ENCODE measurements around the gene CHST2.
"Not testable (repeated sequence)": the region's sequence is repeated elsewhere in the genome, so short reads cannot be mapped to it uniquely, and the experiment has no call there.

The CHST2 gene, protein sequence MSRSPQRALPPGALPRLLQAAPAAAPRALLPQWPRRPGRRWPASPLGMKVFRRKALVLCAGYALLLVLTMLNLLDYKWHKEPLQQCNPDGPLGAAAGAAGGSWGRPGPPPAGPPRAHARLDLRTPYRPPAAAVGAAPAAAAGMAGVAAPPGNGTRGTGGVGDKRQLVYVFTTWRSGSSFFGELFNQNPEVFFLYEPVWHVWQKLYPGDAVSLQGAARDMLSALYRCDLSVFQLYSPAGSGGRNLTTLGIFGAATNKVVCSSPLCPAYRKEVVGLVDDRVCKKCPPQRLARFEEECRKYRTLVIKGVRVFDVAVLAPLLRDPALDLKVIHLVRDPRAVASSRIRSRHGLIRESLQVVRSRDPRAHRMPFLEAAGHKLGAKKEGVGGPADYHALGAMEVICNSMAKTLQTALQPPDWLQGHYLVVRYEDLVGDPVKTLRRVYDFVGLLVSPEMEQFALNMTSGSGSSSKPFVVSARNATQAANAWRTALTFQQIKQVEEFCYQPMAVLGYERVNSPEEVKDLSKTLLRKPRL

DNA sequence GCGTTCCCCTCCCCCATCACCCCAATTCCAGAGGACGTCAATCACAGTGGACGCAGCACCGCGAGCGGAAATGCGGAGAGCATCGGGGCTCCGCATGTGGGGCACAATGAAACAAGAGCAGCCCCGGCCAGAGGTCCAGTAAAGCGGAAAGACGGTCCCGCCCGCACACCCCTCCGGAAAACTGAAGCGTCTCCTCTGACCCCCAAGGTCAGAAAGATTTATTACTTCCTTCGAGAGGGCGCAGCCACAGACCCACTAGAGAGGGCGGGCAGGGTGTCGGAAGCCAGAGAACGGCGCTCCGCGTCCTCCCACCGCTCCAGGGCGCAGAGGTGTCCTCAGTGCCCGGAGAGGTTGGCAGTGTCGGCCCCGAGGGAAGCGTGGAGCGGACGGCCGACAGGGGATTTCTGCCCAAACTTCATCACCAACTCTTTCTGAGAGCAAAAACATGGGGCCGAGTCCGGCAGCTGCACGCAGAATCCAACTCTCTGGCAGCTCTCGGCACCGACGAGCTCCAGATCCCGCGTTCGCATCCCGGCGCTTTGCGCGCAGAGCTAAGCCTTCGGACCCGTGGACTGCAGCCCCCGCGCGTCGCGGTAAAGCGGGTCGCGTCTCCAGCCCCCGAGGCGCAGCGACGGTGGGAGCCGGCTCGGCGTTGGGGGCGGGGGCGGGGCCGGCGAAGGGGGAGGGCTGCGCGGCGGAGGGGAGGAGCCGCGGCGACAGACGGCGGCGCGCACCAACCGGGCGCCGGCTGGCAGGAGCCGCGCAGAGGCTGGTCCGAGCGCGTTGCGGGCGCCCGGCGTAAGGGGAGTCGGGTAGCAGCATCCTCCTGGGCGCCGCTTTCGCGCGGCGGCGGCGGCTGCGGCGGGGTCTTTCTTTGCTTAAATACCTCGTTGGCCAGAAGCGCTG, at the start of gene CHST2:
Gene CHST2 (plus strand): TSS at position 763 of the 906 bp plus-strand sequence. CDS start 1,046 bp downstream, outside the sequence.
- Histone ChIP-seq H3K4me3 (ENCODE audit: low read length) (peak within 1 kb of the TSS; percentile 41), H3K36me3 (ENCODE audit: control insufficient read depth, insufficient read depth, low read length) (no peaks in the 10 kb centered on the region), H3K9me3 (ENCODE audit: control insufficient read depth, low read length) (no peaks in the 10 kb centered on the region), H3K27me3 (ENCODE audit: control insufficient read depth, insufficient read depth, low read length) (peaks cover 43% of the 10 kb centered on the region), H3K9ac (ENCODE audit: low read length) (peak within 1 kb of the TSS; percentile 66), H3K4me1 (ENCODE audit: control insufficient read depth, insufficient read depth, low read length) (peaks cover 14% of the 10 kb centered on the region)

- Histone ChIP-seq H3K9me3 (ENCODE audit: control insufficient read depth, low read length) (no peaks in the 10 kb centered on the region), H3K4me1 (ENCODE audit: control insufficient read depth, insufficient read depth, low read length) (no peaks in the 10 kb centered on the region), H3K4me3 (ENCODE audit: low read length) (no peak overlapping the region), H3K9ac (ENCODE audit: low read length) (no peak overlapping the region), H3K27me3 (ENCODE audit: control insufficient read depth, insufficient read depth, low read length) (no peaks in the 10 kb centered on the region), H3K36me3 (ENCODE audit: control insufficient read depth, insufficient read depth, low read length) (no peaks in the 10 kb centered on the region)
Measured at GRCh38 chr3:143070977-143071551, 48.5 kb upstream of the CHST2 start.

- Histone ChIP-seq H3K4me1 (ENCODE audit: control insufficient read depth, insufficient read depth, low read length) (no peaks in the 10 kb centered on the region), H3K27me3 (ENCODE audit: control insufficient read depth, insufficient read depth, low read length) (no peaks in the 10 kb centered on the region), H3K9me3 (ENCODE audit: control insufficient read depth, low read length) (no peaks in the 10 kb centered on the region), H3K36me3 (ENCODE audit: control insufficient read depth, insufficient read depth, low read length) (no peaks in the 10 kb centered on the region), H3K9ac (ENCODE audit: low read length) (no peak overlapping the region), H3K4me3 (ENCODE audit: low read length) (no peak overlapping the region)
Measured at GRCh38 chr3:143071776-143072175, 47.8 kb upstream of the CHST2 start.

GRCh38 chr3:143072298-143073020, 47.1 kb upstream of the CHST2 start:
- not testable (repeated sequence) for H3K9me3 ChIP-seq (ENCODE audit: control insufficient read depth, low read length); H3K4me1 ChIP-seq (ENCODE audit: control insufficient read depth, insufficient read depth, low read length); H3K4me3 ChIP-seq (ENCODE audit: low read length); H3K27me3 ChIP-seq (ENCODE audit: control insufficient read depth, insufficient read depth, low read length); H3K9ac ChIP-seq (ENCODE audit: low read length); H3K36me3 ChIP-seq (ENCODE audit: control insufficient read depth, insufficient read depth, low read length)

- not testable (repeated sequence) for H3K9me3 ChIP-seq (ENCODE audit: control insufficient read depth, low read length); H3K27me3 ChIP-seq (ENCODE audit: control insufficient read depth, insufficient read depth, low read length); H3K4me3 ChIP-seq (ENCODE audit: low read length); H3K4me1 ChIP-seq (ENCODE audit: control insufficient read depth, insufficient read depth, low read length); H3K9ac ChIP-seq (ENCODE audit: low read length); H3K36me3 ChIP-seq (ENCODE audit: control insufficient read depth, insufficient read depth, low read length)
Measured at GRCh38 chr3:143073541-143073940, 46.0 kb upstream of the CHST2 start.

DNA sequence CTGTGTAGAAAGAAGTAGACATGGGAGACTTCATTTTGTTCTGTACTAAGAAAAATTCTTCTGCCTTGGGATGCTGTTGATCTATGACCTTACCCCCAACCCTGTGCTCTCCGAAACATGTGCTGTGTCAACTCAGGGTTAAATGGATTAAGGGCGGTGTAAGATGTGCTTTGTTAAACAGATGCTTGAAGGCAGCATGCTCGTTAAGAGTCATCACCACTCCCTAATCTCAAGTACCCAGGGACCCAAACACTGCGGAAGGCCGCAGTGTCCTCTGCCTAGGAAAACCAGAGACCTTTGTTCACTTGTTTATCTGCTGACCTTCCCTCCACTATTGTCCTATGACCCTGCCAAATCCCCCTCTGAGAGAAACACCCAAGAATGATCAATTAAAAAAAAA, 45.6 kb upstream of the CHST2 start:
- not testable (repeated sequence) for H3K36me3 ChIP-seq (ENCODE audit: control insufficient read depth, insufficient read depth, low read length); H3K4me3 ChIP-seq (ENCODE audit: low read length); H3K9ac ChIP-seq (ENCODE audit: low read length); H3K4me1 ChIP-seq (ENCODE audit: control insufficient read depth, insufficient read depth, low read length); H3K27me3 ChIP-seq (ENCODE audit: control insufficient read depth, insufficient read depth, low read length); H3K9me3 ChIP-seq (ENCODE audit: control insufficient read depth, low read length)

DNA sequence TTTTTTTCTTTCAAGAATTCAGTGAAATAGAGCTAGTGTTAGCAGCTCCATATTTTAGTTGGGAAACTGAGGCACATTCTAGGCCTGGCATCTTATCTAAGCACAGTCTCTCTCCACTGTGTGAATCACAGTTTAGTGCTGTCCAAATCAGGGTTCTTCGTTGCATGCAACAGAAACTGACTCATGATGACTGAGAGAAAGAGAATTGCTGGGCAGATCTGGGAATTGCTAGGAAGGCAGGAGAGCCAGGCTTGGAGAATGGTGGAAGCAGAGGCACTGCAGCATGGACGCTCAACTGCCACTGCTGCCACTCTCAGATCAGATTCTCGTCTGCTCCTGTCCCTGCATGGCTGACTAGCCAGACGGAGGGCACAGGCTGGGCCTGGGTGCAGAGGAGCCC, 40.7 kb upstream of the CHST2 start:
- Histone ChIP-seq H3K4me1 (ENCODE audit: control insufficient read depth, insufficient read depth, low read length) (no peaks in the 10 kb centered on the region), H3K36me3 (ENCODE audit: control insufficient read depth, insufficient read depth, low read length) (no peaks in the 10 kb centered on the region), H3K9me3 (ENCODE audit: control insufficient read depth, low read length) (no peaks in the 10 kb centered on the region), H3K9ac (ENCODE audit: low read length) (no peak overlapping the region), H3K4me3 (ENCODE audit: low read length) (no peak overlapping the region), H3K27me3 (ENCODE audit: control insufficient read depth, insufficient read depth, low read length) (no peaks in the 10 kb centered on the region)

- H3K9ac ChIP-seq (ENCODE audit: low read length): no peak overlapping the region
- H3K36me3 ChIP-seq (ENCODE audit: control insufficient read depth, insufficient read depth, low read length): no peaks in the 10 kb centered on the region
- no peaks in the 10 kb centered on the region for H3K9me3 ChIP-seq (ENCODE audit: control insufficient read depth, low read length)
- H3K27me3 ChIP-seq (ENCODE audit: control insufficient read depth, insufficient read depth, low read length): no peaks in the 10 kb centered on the region
- no peak overlapping the region for H3K4me3 ChIP-seq (ENCODE audit: low read length)
- no peaks in the 10 kb centered on the region for H3K4me1 ChIP-seq (ENCODE audit: control insufficient read depth, insufficient read depth, low read length)
Measured at GRCh38 chr3:143080196-143080595, 39.4 kb upstream of the CHST2 start.

DNA sequence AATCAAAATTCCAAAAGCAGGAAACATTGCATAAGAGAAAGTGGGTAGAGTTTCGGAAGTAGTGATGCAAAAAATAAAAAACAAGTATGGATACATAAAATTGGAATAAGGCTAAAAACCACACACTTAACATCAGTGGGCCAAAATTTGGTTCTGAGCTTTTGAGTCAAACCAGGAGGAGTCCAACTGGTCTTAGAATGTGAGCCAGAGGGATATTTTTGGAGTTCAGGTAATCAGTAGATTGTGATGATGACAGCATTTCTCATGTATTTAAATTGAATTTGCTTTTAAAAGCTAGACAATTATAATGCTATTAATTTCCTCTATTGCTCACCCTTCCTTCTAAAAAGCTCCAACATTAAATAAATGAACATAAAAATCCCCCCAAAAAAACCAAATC, 38.2 kb upstream of the CHST2 start:
- H3K9me3 ChIP-seq (ENCODE audit: control insufficient read depth, low read length): no peaks in the 10 kb centered on the region
- H3K9ac ChIP-seq (ENCODE audit: low read length): no peak overlapping the region
- no peak overlapping the region for H3K4me3 ChIP-seq (ENCODE audit: low read length)
- H3K36me3 ChIP-seq (ENCODE audit: control insufficient read depth, insufficient read depth, low read length): no peaks in the 10 kb centered on the region
- no peaks in the 10 kb centered on the region for H3K4me1 ChIP-seq (ENCODE audit: control insufficient read depth, insufficient read depth, low read length)
- no peaks in the 10 kb centered on the region for H3K27me3 ChIP-seq (ENCODE audit: control insufficient read depth, insufficient read depth, low read length)

GRCh38 chr3:143081844-143082778, 37.5 kb upstream of the CHST2 start:
- H3K4me3 ChIP-seq (ENCODE audit: low read length): no peak overlapping the region
- no peaks in the 10 kb centered on the region for H3K27me3 ChIP-seq (ENCODE audit: control insufficient read depth, insufficient read depth, low read length)
- H3K9me3 ChIP-seq (ENCODE audit: control insufficient read depth, low read length): no peaks in the 10 kb centered on the region
- H3K36me3 ChIP-seq (ENCODE audit: control insufficient read depth, insufficient read depth, low read length): no peaks in the 10 kb centered on the region
- H3K4me1 ChIP-seq (ENCODE audit: control insufficient read depth, insufficient read depth, low read length): no peaks in the 10 kb centered on the region
- H3K9ac ChIP-seq (ENCODE audit: low read length): no peak overlapping the region

DNA sequence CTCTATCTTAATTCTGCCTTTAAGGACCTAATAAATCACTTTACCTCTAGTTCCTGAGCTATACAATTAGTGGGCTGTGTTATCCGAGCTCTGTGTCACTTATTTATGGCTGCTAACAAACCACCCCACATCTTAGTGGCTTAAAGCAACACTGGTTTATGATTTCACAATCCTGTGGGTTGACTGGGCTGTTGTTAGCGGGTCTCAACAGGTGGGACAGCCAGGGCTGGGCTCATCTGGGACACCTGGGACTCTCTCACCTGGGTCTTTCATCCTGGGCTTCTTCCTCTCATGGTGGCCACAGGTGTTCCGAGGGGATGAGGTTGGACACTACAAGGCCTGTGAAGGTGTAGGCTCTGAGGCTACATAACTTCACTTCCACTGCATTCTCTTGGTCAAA, 35.8 kb upstream of the CHST2 start:
- H3K9ac ChIP-seq (ENCODE audit: low read length): no peak overlapping the region
- no peak overlapping the region for H3K4me3 ChIP-seq (ENCODE audit: low read length)
- H3K4me1 ChIP-seq (ENCODE audit: control insufficient read depth, insufficient read depth, low read length): no peaks in the 10 kb centered on the region
- no peaks in the 10 kb centered on the region for H3K9me3 ChIP-seq (ENCODE audit: control insufficient read depth, low read length)
- H3K27me3 ChIP-seq (ENCODE audit: control insufficient read depth, insufficient read depth, low read length): no peaks in the 10 kb centered on the region
- no peaks in the 10 kb centered on the region for H3K36me3 ChIP-seq (ENCODE audit: control insufficient read depth, insufficient read depth, low read length)
